Stimulated activated naive CD8-positive, alpha-beta T cell treated with anti-CD3 and anti-CD28 coated beads, Interleukin-15, Interleukin-2, amounts not matched to agents 100 U/mL and 50 U/mL, for 24 hours (primary cell): ENCODE results near the gene ATP5F1B.

ENCODE experiments used
- ATAC-seq: fragments of 150-1000 bp; cut with Tn5 transposase; one replicate; pipeline ENCODE4 v1.10.0; 2021
- DNase-seq: peaks from one replicate; pipeline ENCODE4 v3.0.0; 2021

The ATP5F1B gene

GRCh38 chr12:56616925-56617324 is 28.9 kb downstream of the ATP5F1B start:
- DNase-seq (no peak), ATAC-seq (no peak)

GRCh38 chr12:56616244-56616643 is 29.5 kb downstream of the ATP5F1B start:
- ATAC-seq (no peak), DNase-seq (no peak)

- ATAC-seq (no peak), DNase-seq (no peak)
Observed at GRCh38 chr12:56614627-56615026, 31.2 kb downstream of the ATP5F1B start.

GRCh38 chr12:56604355-56604754 is 41.4 kb downstream of the ATP5F1B start:
- DNase-seq (no peak), ATAC-seq (no peak)

GRCh38 chr12:56602239-56602638 is 43.5 kb downstream of the ATP5F1B start:
- ATAC-seq (no peak), DNase-seq (no peak)

- peak; percentile 38 for DNase-seq
Observed at GRCh38 chr12:56601503-56601902, 44.3 kb downstream of the ATP5F1B start.

GRCh38 chr12:56600753-56601152 is 45.0 kb downstream of the ATP5F1B start:
- DNase-seq (no peak), ATAC-seq (no peak)

More at GRCh38 chr12:56601503-56601902, 44.3 kb downstream of the ATP5F1B start:
- no peak for ATAC-seq

- no peak for DNase-seq
Observed at GRCh38 chr12:56599797-56600196, 46.0 kb downstream of the ATP5F1B start.

GRCh38 chr12:56599041-56599440 is 46.7 kb downstream of the ATP5F1B start:
- no peak for DNase-seq
- no peak for ATAC-seq

More at GRCh38 chr12:56599797-56600196, 46.0 kb downstream of the ATP5F1B start:
- ATAC-seq: no peak

- no peak for ATAC-seq
- DNase-seq: no peak
Observed at GRCh38 chr12:56596815-56597214, 49.0 kb downstream of the ATP5F1B start.

GRCh38 chr12:56593909-56594621 is 51.7 kb downstream of the ATP5F1B start:
- DNase-seq: peak; percentile 68
- peak; percentile 42 for ATAC-seq

GRCh38 chr12:56591961-56592360 is 53.8 kb downstream of the ATP5F1B start:
- DNase-seq (no peak), ATAC-seq (no peak)

GRCh38 chr12:56591126-56591525 is 54.7 kb downstream of the ATP5F1B start:
- DNase-seq (no peak), ATAC-seq (no peak)

- peak; percentile 82 for ATAC-seq
- peak; percentile 19 for DNase-seq
Observed at GRCh38 chr12:56590237-56590830, 55.5 kb downstream of the ATP5F1B start.

- ATAC-seq (no peak), DNase-seq (no peak)
Observed at GRCh38 chr12:56589783-56590182, 56.0 kb downstream of the ATP5F1B start.
